CD14-positive monocyte (primary cell): ENCODE data around the gene S100A1. TPM values are rescaled to one million over a fixed set of nuclear protein-coding genes. Genes with fewer than 3 reads are reported as not detected.

Source experiments
- DNase-seq, 3 donors: peaks; one replicate each; pipeline ENCODE4 v3.0.0-alpha.2; 2011 to 2022
- H2AFZ ChIP-seq: 2 replicates; pipeline ENCODE4 v1.6.0; 2012; ENCODE audit warnings: mild to moderate bottlenecking, low read depth, low read length, inconsistent platforms; ENCODE audit not compliant: insufficient read depth, poor library complexity, severe bottlenecking
- H3K27ac ChIP-seq, 2 donors: 1 replicate in 1 of 2; 2 replicates in 1 of 2; pipeline ENCODE4 v1.5.1; 2012 to 2013; ENCODE audit warnings: low read length in 2 of 2, control low read depth in 1 of 2, inconsistent platforms in 1 of 2, low read depth in 1 of 2, mild to moderate bottlenecking in 1 of 2
- H3K27me3 ChIP-seq, 2 donors: one replicate each; pipeline versions ENCODE4 v1.6.0 to v1.6.1; 2011 to 2013; ENCODE audit warnings: low read length in 2 of 2; ENCODE audit not compliant: control insufficient read depth in 2 of 2, insufficient read depth in 2 of 2
- H3K36me3 ChIP-seq, 2 donors: replicated peaks in 1 of 2; 1 replicate in 1 of 2; 2 replicates in 1 of 2; pipeline versions ENCODE4 v1.5.1 to v1.6.1; 2012 to 2013; ENCODE audit warnings: low read length in 2 of 2, control low read depth in 1 of 2, inconsistent platforms in 1 of 2, mild to moderate bottlenecking in 1 of 2; ENCODE audit not compliant: insufficient read depth in 2 of 2, control insufficient read depth in 1 of 2
- H3K4me1 ChIP-seq, 2 donors: 1 replicate in 1 of 2; 2 replicates in 1 of 2; pipeline versions ENCODE4 v1.5.1 to v1.6.1; 2012 to 2013; ENCODE audit warnings: low read length in 2 of 2, control low read depth in 1 of 2, inconsistent platforms in 1 of 2, mild to moderate bottlenecking in 1 of 2, moderate library complexity in 1 of 2; ENCODE audit not compliant: insufficient read depth in 2 of 2, control insufficient read depth in 1 of 2
- H3K4me2 ChIP-seq: replicated peaks from 2 replicates; pipeline ENCODE3; 2012; ENCODE audit warnings: low read length, moderate library complexity, mild to moderate bottlenecking; ENCODE audit not compliant: poor library complexity, severe bottlenecking; ENCODE audit errors: extremely low read depth
- H3K4me3 ChIP-seq, 3 experiments: fragments of 200-600 bp in 1 of 3; sonication (generic) in 1 of 3; replicated peaks in 1 of 3; 1 replicate in 2 of 3; 2 replicates in 1 of 3; pipeline ENCODE4 v1.5.1; 2011 to 2013; ENCODE audit warnings: low read length in 3 of 3, mild to moderate bottlenecking in 3 of 3, control low read depth in 2 of 3, low read depth in 2 of 3, inconsistent platforms in 1 of 3, moderate library complexity in 1 of 3
- H3K79me2 ChIP-seq: 2 replicates; pipeline ENCODE4 v1.6.0; 2012; ENCODE audit warnings: mild to moderate bottlenecking, control low read depth, inconsistent platforms, low read length, moderate library complexity; ENCODE audit not compliant: insufficient read depth
- H3K9ac ChIP-seq: 2 replicates; pipeline ENCODE4 v1.6.0; 2017; ENCODE audit warnings: low read length, mild to moderate bottlenecking; ENCODE audit not compliant: insufficient read depth, poor library complexity, severe bottlenecking
- H3K9me3 ChIP-seq, 2 donors: replicated peaks in 1 of 2; 1 replicate in 1 of 2; 2 replicates in 1 of 2; pipeline versions ENCODE4 v1.5.1 to v1.6.1; 2012 to 2013; ENCODE audit warnings: low read length in 2 of 2, control low read depth in 1 of 2; ENCODE audit not compliant: control insufficient read depth in 1 of 2, insufficient read depth in 1 of 2
- H4K20me1 ChIP-seq: 2 replicates; pipeline ENCODE4 v1.6.0; 2012; ENCODE audit warnings: mild to moderate bottlenecking, low read length, control low read depth, moderate library complexity; ENCODE audit not compliant: insufficient read depth
- H3K27ac Mint-ChIP-seq, 7 donors: one replicate each; pipeline ENCODE4 v1.8.0; 2020; ENCODE audit warnings: mild to moderate bottlenecking in 7 of 7, mixed read lengths in 7 of 7, moderate library complexity in 6 of 7, inconsistent platforms in 2 of 7
- H3K27me3 Mint-ChIP-seq, 3 donors: one replicate each; pipeline ENCODE4 v1.8.0; 2021 to 2022; ENCODE audit warnings: low read depth in 3 of 3, mild to moderate bottlenecking in 3 of 3, mixed read lengths in 3 of 3, moderate library complexity in 3 of 3, inconsistent platforms in 1 of 3
- H3K36me3 Mint-ChIP-seq, 2 donors: one replicate each; pipeline ENCODE4 v1.8.0; 2020; ENCODE audit warnings: mixed read lengths in 2 of 2, inconsistent platforms in 1 of 2, mild to moderate bottlenecking in 1 of 2
- H3K4me1 Mint-ChIP-seq: one replicate; pipeline ENCODE4 v1.8.0; 2020; ENCODE audit warnings: mild to moderate bottlenecking, mixed read lengths
- H3K4me3 Mint-ChIP-seq, 2 donors: one replicate each; pipeline ENCODE4 v1.8.0; 2020; ENCODE audit warnings: mild to moderate bottlenecking in 2 of 2, mixed read lengths in 2 of 2, moderate library complexity in 1 of 2
- H3K9me3 Mint-ChIP-seq, 7 donors: one replicate each; pipeline ENCODE4 v1.8.0; 2020 to 2022; ENCODE audit warnings: mixed read lengths in 7 of 7, mild to moderate bottlenecking in 6 of 7, moderate library complexity in 6 of 7, inconsistent platforms in 2 of 7
- CTCF ChIP-seq: fragments of 200-600 bp; IDR thresholded peaks from one replicate; pipeline ENCODE4 v1.8.0; 2022; ENCODE audit warnings: antibody characterized with exemption, mild to moderate bottlenecking
- WGBS: methylation state at CpG from one replicate; pipeline ENCODE4 v1.1.5; 2013; ENCODE audit warnings: missing lambda C conversion rate; ENCODE audit not compliant: insufficient coverage; 5-methylcytosine and 5-hydroxymethylcytosine counted together
- intact Hi-C, 2 donors: fragments of 100-400 bp; cut with micrococcal nuclease; formaldehyde crosslinking; loops; one replicate each; pipeline versions ENCODE4 v1.15.0 to v1.15.1; 2023
- polyA plus RNA-seq, 3 donors: library from polyadenylated mRNA; depleted of rRNA in 1 of 3; unstranded in 2 of 3; stranded (reverse) in 1 of 3; fragments of 300-500 nt in 2 of 3; fragments of >200 nt in 1 of 3; fragmentation: Illumina TruSeq in 2 of 3; gene quantifications; 1 replicate in 2 of 3; 2 replicates in 1 of 3; pipeline ENCODE4 v1.2.3, GENCODE V29; 2012 to 2021

Gene S100A1
- polyA plus RNA-seq, 3 donors: not detected

GRCh38 chr1:153636312-153636711 lies 8.1 kb downstream of the S100A1 start:
- no peak overlapping the region for H2AFZ ChIP-seq
- no peak overlapping the region for H3K4me3 ChIP-seq
- H3K27ac ChIP-seq: no peak overlapping the region
- H3K4me2 ChIP-seq: no peak overlapping the region
- peaks cover 54 to 56% of the 10 kb centered on the region in 2 donors for H3K36me3 ChIP-seq
- no peaks in the 10 kb centered on the region for H3K27me3 ChIP-seq
- peaks cover 20 to 36% of the 10 kb centered on the region in 2 donors for H3K4me1 ChIP-seq
- H4K20me1 ChIP-seq: peaks cover 65% of the 10 kb centered on the region
- 100% methylated on average over 1 of the region's 9 CpGs for WGBS
- Mint-ChIP-seq H3K36me3 (peaks cover 44 to 62% of the 10 kb centered on the region in 2 donors), H3K4me3 (no peak overlapping the region), H3K4me1 (peaks cover 26% of the 10 kb centered on the region), H3K27ac (no peak overlapping the region), H3K9me3 (no peaks in the 10 kb centered on the region), H3K27me3 (peaks cover 0 to 2% (median 0%) of the 10 kb centered on the region in 3 donors)
- no peak for TF ChIP-seq CTCF
- intact Hi-C loops: no loop called here
- H3K79me2 ChIP-seq: peaks cover 72% of the 10 kb centered on the region
- H3K9ac ChIP-seq: no peak overlapping the region
- no peak for DNase-seq
- H3K9me3 ChIP-seq: no peaks in the 10 kb centered on the region

GRCh38 chr1:153638261-153638660 lies 10.0 kb downstream of the S100A1 start:
- Mint-ChIP-seq H3K9me3 (no peaks in the 10 kb centered on the region), H3K27me3 (peaks cover 0 to 2% (median 0%) of the 10 kb centered on the region in 3 donors), H3K36me3 (peaks cover 64 to 77% of the 10 kb centered on the region in 2 donors), H3K4me3 (no peak overlapping the region), H3K27ac (peak overlapping the region in 2 of 7 donors; percentile 32 to 45), H3K4me1 (peaks cover 15% of the 10 kb centered on the region)
- Histone ChIP-seq H3K27ac (no peak overlapping the region), H4K20me1 (peaks cover 85% of the 10 kb centered on the region), H3K36me3 (peaks cover 73 to 75% of the 10 kb centered on the region in 2 donors), H3K4me3 (no peak overlapping the region), H3K79me2 (peaks cover 91% of the 10 kb centered on the region), H3K9me3 (no peaks in the 10 kb centered on the region), H3K4me1 (peaks cover 12 to 19% of the 10 kb centered on the region in 2 donors), H2AFZ (no peak overlapping the region), H3K4me2 (no peak overlapping the region), H3K9ac (no peak overlapping the region), H3K27me3 (no peaks in the 10 kb centered on the region)
- intact Hi-C loops: no loop called here
- DNase-seq: no peak
- 96% methylated on average over 6 of the region's 6 CpGs for WGBS
- TF ChIP-seq CTCF: no peak
